Activated gamma-delta T cell treated with Interleukin-2 at 50 U/mL for 16 hours (primary cell): Measurements from ENCODE around the gene DERA.
"Not testable (repeated sequence)": the region's sequence is repeated elsewhere in the genome, so short reads cannot be mapped to it uniquely, and the experiment has no call there.

ENCODE experiments used
- DNase-seq: peaks from one replicate; pipeline ENCODE4 v3.0.0-alpha.2; 2020

The DERA gene

DNA sequence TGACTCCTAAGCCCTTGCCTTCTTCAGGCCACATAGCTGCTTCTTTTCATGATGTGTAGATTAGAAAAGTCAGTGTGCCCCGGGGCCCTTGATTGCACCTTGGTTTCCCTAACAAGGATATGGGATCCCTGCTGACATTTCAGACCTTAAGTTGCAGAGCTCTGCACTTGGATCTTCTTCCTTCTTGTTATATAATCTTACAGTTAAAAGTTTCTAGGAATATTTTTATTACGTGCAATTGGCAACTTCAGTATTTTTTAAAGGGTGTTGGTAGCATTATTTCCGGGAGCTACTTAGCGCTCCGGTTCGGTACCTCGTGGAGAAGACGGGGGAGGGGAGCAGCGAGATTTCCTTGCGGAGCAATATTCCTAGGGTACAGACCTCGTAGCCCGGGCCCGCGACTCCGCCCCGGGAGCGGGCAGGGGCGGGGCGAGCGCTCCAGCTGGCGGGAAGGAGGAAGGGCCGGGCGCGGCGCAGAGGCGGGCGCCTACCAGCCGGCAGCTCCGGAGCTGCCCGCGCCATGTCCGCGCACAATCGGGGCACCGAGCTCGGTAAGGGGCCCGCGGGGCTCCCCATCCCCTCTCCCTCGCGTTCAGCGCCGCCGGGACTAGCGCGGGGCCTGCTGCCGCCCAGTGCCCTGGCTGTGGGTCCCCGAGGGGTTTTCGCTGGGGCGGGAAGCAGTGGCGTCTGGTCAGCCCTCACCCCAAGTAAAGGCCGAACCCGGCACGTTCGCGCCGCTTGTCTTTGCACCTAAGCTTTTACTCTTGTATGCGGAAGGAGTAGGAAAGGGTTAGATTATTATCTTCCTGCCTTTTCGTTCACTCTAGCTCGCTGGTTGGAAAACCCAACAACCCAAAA lies at the start of gene DERA:
TSS of gene DERA (plus strand) at position 469 of the 858 bp plus-strand sequence. CDS start at position 521, 52 bp downstream.
- peak; percentile 31 for DNase-seq

DNA sequence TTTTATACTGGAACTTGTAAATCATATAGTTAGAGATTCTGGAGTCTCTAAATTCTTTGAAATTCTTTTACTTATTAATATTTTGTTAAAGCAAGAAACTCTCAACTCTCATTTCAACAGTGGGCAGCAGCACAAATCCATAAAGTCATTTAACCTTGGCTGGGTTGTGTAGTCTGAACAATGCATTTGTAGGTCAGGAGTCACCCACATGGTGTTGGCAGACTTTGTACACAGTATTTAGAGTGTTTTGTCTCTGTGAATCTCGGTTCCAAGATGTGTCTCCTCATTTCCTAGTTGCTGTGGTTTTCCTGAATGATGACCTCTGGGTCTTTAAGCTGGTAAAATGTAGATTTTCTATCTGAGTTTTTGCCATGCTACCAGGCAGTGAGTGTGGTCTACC lies 49.7 kb upstream of the DERA start:
- DNase-seq: no peak

DNA sequence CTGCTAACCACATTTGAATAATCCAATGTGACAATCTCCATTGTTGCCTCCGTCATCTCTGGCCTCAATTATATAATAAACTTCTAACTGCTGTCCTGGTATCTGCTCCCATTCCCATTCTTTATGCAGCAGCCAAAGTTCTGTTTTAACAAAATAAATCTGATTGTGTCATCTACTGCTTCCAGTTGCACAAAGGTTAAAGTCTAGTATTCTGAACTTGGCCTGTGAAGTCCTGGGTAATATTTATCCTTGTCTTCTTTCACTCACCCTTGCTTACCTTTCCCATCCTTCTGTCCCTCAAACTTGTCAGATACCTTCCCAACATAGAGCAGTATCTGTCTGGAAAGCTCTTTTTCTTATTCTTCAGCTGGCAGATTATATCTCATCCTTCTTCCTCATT lies 48.3 kb upstream of the DERA start:
- no peak for DNase-seq

DNA sequence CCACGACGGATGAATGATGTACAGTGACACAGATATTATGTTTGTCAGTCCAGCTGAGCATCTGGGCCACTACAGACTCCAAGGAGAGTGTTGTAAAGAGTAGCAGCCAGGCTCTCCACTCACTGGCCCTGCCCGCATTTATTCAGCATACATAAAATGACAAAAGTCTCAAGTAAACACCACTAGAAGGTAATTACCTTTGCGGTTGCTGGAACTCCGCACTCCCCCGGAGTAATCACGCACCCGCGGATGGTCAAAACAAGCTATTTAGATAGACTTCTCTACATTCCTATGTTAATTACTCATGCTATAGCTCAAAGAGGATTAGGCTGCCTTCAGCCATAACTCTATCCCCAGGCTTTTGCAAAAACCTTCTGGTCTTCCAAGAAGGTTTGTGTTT lies 47.8 kb upstream of the DERA start:
- DNase-seq: no peak

DNA sequence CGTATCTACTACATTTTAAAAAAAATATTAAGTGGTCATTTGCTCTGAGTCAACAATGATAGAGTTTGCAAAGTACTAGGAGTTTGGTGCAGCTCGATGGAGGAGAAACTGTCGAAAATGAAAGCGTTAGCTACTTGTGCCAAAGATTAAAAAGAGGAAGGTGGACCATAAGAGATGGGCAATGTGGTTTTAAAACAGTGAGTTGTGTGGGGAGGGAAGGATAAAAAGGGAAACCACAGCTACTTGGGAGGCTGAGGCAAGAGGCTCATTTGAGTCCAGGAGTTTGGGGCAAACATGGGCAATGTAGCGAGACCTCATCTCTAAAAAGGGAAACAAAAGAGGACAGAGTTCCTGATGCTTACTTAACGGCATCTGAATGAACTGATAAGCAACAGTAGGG lies 47.1 kb upstream of the DERA start:
- no peak for DNase-seq

DNA sequence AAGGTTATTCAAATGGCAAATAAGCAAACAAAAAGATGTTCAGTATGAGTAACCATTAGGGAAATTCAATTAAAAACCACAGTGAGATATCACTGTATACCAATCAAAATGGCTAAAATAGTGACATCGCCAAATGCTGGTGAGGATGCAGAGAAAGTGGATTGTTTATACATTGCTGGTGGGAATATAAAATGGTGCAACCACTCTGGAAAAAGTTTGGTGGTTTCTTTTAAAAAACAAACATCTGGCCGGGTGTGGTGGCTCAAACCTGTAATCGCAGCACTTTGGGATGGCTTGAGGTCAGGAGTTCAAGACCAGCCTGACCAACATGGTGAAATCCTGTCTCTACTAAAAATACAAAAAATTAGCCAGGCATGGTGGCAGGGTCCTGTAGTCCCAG lies 42.9 kb upstream of the DERA start:
- no peak for DNase-seq

DNA sequence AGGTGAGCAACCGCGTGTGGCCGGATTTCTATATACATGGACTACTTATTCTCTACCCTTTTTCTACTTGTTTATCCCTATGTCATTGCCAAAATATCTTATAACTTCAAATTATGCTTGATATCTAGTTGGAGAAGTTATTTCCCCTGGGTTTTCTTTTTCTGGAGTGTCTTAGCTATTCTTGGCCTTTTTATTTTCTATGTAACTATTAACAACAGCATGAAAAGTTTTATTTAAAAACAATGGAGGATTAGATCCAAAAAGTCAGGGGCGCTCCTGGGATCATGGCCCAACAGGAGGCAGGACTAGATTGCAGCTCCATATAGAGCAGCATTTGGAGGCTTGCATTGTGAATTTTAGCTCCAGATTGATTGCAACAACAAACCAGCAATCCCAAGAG lies 37.6 kb upstream of the DERA start:
- DNase-seq: no peak

DNA sequence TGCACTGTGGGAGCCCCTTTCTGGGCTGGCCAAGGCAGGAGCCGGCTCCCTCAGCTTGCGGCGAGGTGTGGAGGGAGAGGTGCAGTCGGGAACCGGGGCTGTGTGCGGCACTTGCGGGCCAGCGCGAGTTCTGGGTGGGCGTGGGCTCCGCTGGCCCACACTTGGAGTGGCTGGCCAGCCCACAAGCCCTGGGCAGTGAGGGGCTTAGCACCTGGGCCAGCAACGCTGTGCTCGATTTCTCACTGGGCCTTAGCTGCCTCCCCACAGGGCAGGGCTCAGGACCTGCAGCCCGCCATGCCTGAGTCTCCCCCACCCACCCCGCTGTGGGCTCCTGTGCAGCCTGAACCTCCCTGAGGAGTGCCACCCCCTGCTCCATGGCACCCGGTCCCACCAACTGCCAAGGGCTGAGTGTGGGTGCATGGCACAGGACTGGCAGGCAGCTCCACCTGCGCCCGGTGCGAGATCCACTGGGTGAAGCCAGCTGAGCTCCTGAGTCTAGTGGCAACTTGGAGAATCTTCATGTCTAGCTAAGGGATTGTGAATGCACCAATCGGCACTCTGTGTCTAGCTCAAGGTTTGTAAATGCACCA lies 36.5 kb upstream of the DERA start:
- DNase-seq: not testable (repeated sequence)

DNA sequence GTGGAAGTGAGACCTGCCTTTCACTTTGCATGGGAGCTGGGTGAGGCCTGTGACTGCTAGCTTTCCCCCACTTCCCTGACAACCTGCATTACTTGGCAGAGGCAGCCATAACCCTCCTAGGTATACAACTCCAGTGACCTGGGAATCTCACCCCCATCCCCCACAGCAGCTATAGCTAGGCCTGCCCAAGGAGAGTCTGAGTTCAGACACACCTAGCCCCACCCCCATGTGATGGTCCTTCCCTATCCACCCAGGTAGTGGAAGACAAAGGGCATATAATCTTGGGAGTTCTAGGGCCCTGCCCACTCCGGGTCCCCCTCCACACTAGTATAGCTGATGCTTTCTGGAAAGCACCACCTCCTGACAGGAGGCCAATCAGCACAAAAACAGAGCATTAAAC lies 35.3 kb upstream of the DERA start:
- no peak for DNase-seq

DNA sequence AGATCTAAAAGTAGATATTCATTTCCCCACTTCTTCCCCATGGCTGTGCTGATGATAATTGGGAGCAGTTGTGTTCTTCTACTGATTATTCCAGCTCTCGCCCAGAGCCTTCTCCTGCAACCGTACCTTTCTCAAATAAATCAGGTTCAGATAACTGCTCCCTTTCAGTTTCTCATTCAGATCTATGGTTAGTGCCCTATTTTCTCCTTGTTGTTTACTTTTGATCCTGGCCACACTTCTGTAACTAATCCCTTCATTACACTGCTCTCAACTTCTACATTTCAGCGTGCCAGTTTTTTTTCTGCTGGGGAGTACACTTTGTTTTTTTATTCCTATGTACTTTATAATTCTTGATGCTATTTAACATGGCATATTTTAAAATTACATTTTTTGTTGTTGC lies 31.7 kb upstream of the DERA start:
- no peak for DNase-seq

DNA sequence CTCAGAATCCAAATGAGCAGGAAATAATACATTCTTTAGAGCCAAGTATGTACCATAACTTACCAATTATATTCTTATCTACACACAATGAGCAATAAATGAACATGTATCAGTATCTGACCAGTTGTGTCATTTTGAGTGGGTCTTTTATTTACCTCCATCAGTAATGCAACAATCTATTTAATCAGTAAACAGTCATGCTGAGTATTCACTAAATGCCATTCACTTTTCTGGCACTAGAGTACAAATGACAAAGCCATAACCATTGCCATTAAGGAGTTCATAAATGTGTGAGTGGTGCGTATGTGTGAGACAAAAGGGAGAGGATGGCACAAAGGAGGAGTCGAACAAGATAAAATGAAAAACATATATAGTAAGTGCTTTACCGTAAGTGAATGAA lies 30.4 kb upstream of the DERA start:
- DNase-seq: no peak

DNA sequence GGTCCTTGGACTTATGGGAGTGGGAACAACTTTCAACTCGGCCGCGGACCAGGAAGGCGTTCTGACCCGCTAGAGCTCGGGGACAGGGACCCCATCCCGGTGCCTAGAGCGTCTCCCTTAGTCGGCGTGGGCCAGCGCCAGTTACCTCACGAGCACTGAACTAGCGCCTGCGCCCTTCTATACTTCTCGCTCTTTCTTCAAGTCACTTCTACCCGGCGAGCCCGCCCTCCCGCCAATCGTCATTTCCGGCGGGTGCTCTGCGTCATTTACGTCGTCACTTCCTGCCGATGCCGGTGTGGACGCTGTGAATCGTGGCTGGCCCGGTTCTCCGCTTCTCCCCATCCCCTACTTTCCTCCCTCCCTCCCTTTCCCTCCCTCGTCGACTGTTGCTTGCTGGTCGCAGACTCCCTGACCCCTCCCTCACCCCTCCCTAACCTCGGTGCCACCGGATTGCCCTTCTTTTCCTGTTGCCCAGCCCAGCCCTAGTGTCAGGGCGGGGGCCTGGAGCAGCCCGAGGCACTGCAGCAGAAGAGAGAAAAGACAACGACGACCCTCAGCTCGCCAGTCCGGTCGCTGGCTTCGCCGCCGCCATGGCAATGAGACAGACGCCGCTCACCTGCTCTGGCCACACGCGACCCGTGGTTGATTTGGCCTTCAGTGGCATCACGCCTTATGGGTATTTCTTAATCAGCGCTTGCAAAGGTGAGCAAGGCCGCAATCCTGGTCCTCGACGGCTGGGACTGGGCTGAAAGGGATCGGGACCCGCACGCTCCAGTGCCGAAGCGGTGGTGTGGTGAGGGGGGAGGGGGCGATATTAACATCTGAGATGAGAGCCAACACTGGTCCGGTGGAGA lies 28.8 kb upstream of the DERA start, which contains the start of gene STRAP:
TSS of gene STRAP (plus strand) at position 270 of the 854 bp plus-strand sequence. CDS start at position 591, 321 bp downstream.
- DNase-seq: peak; percentile 94

DNA sequence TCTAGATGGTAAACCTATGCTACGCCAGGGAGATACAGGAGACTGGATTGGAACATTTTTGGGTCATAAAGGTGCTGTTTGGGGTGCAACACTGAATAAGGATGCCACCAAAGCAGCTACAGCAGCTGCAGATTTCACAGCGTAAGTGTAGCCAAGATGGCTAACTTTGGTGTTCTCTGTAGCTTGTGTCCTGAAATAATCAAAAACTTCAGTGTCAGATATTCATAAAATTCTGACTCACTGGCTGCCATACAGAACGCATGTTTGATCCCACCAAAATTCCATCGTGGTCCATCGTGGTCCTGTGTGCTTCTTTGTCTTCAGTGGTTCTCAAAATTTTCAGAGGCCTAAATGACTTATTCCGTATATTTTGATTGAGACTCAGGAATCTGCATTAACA lies 27.6 kb upstream of the DERA start:
- no peak for DNase-seq

DNA sequence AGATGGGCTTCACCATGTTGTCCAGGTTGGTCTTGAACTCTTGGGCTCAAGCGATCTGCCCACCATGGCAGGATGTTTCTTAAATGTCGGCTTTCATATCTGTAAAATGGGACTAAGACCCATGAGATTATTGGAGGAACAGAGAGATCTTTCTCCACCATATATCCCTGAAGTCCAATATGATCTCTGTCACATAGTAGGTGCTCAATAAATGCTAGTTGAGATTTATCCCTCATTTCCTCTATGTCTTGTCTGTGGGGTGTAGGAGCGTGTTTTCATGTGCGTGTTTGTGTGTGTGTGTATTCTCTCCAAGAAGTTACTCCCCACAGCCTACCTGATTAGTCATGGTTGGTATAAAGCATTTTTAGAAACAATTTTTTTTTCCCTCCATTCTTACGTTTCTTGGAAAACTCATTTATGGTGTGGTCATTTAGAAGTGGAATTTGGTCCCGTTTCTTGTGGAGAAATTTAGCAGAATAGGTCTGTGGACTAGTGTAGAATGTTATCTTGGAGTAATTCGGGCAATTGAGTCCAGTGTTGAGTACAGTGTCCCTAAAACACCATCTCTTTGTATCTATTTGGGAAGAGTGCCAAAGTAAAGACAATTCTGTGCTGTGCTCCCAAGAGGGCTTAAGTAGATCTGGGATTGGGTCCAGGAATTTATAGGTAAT lies 24.6 kb upstream of the DERA start:
- no peak for DNase-seq

DNA sequence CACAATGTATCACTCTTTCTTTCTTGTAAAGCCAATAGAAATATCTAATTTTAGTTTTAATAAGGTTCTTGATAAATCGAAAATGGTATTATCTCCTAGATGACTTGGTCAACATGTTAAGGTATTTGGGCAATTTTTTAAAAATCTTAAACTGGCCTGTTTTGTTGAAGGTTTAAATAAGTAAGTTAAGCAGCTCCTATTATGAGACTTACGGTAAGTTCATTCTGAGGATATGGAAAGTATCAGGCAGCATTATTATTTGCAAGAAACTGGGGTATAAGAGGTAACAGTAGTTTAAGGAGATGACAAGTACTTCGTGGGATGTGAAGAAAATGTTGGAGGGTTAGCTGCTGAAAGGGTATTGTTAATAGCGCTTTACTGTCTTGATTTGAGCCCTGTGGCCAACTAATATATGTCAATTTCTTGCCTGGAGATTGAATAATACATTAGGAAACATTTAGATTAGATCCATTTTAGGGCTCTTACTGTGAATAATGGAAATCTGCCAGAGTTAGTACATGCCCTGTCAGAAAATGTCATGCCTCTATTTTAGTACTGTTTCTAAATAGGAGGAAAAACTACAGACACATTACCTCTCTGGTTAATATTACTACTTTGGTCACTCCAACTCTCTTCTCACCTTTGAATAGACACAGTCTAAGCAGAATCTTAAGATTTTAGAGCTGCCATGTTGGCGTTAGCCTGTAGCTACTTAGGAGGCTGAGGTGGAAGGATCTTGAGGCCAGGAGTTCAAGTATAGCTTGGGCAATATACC lies 23.9 kb upstream of the DERA start:
- DNase-seq: no peak

DNA sequence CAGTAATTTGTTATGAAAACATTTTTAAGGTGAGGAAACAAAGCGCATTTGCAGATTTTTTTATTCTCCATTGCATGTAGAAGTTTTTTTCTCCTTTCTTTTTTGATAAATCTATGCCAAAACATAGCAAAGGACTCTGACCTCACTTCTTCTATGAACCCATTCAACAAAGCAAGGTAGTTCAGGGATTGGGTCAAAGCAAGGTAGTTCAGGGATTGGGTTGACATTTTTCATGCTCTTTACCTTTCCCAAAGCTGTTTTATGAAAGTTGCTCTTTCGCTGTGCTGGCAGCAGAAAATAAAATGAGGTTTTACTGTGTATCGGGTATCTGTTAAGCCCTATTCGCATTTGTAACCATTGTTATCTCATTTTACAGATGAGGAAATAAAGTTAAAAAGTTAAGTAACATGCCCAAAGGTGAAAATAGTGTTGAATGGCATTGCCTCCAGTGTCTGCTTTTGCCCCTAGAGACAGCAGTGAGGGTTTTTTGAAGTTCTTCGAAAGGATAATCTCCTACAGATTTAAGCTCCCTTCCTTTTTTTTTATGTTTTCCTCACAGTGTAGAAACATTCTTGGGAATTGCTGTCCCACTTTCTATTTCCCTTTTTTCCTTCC lies 18.4 kb upstream of the DERA start:
- no peak for DNase-seq

DNA sequence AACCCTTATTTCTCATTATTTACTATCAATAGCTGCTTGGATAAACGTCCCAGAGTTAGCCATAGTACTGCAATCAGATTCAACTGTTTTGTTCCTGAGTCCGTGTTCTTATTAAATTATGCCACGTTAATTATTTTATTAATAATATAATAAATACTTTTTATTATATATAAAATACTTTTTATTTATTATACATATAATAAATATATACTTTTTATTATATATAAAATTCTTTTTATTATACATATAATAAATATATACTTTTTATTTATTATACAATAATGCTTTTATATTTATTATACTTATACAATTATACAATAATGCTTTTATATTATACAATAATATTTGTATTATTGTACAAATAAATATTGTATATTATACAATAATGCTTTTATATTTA lies 17.9 kb upstream of the DERA start:
- DNase-seq: no peak

DNA sequence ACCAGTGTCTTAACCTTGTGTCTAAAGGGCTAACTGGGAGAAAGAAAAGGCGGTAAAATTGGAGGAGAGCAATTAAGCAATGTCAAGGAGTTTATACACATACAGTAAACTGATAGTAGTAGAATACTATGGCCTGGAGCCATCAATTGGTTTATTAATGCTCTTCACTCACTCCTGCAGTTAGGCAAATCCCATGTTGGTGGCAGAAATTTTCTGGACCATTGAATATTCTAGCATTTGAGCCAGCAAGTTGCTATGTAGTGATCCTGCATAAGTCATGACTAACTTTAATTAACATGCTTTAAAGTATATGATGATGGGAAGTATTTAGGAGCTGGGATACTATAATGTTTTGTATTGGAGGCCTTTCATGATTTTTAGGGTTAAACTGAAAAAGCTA lies 14.3 kb upstream of the DERA start:
- no peak for DNase-seq

DNA sequence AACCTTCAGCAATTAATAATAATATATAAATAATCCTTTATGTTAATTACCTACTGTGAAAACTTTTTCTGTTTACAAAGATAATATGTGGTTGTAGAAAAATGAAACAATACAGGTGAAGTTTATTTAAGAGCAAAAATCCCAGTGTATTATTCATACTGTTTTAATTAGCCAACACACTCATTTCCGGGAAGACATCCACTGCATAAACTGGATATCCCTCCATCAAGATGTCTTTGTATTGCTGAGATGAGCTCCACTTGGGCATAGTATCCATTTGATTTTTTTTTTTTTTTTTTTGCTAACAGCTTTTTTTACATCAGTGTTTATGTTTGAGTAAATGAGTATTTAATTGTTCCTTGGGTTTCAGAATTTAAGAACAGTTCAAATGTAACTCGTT lies 13.7 kb upstream of the DERA start:
- DNase-seq: no peak

DNA sequence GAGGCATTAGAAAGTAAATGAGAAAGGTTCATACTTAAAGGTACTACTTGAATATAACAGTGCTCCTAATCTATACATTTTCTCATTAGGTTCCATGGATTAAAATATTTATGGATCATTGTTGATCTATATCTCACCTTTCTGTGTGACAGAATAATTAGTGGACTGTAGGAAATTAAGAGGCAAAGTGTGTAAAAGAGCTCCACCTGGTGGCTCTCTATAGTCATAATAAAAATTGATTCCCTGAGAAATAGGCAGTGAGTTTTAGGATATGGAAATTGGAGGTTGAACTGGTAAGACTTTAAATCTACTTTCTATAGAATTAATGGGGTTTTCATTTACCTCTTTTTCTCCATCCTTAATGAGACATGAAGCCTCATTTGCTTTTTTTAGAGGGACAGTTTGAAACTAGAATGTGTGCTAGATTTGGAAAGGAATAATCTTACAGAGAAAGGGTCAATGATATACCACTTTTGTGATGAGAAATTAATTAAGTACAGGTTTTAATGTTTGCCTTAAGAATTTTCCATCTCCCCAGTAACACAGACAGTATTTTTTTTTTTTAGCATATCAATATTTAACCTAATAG lies 11.8 kb upstream of the DERA start:
- no peak for DNase-seq

DNA sequence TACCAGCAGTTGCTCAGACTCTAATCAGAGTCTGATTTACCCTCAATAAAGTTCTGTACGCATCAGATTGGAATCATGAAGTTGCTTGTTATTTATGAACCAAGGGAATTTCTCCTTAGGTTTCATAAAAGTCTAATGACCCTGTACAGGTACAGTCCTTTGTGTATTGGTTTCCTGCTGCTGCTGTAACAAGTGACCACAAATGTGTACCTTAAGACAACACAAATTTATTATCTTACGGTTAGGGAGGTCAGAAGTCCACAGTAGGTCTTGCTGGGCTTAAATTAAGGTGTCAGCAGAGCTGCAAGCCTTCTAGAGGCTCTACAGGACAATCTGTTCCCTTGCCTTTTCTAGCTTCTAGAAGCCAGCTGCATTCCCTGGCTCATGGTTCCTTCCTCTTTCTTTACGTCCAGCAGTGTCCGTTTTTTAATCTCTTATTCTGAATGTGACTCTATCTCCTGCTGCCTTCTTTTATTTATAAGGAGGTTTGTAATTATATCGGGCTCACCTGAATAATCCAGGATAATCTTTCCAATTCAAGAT lies 6.7 kb upstream of the DERA start:
- DNase-seq: no peak
